Measurements from ENCODE around the gene SH2D3C.

DNA sequence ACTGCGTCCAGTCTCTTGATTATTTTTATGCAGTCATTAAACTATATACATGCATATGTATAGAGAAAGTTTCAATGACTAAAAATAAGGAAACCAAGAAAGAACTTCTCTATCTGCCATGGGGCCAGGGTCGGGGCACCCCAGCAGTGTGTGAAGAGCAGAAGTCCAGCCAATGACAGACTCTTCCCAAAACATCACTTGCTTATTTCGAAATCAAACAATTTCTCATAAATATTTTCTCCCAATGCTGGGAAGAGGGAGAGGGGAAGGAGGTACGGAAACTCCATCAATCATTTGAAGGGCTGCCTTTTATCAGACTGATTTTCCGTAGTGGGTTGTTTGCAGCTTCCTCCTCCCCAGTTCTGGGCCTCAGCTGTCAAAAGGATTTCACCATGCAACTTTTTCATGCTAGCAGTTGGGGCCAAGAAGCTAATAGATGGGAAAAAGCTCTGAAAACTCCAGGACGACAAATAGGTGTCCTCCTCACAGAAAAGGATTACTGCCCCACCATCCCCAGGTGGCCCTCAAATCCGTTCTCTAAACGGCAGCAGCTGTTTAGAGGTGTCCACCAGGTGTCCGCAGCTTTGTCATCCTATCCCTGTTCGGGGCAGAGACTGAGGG lies 23.6 kb upstream of the SH2D3C start:
- TF ChIP-seq, protein P1, sequence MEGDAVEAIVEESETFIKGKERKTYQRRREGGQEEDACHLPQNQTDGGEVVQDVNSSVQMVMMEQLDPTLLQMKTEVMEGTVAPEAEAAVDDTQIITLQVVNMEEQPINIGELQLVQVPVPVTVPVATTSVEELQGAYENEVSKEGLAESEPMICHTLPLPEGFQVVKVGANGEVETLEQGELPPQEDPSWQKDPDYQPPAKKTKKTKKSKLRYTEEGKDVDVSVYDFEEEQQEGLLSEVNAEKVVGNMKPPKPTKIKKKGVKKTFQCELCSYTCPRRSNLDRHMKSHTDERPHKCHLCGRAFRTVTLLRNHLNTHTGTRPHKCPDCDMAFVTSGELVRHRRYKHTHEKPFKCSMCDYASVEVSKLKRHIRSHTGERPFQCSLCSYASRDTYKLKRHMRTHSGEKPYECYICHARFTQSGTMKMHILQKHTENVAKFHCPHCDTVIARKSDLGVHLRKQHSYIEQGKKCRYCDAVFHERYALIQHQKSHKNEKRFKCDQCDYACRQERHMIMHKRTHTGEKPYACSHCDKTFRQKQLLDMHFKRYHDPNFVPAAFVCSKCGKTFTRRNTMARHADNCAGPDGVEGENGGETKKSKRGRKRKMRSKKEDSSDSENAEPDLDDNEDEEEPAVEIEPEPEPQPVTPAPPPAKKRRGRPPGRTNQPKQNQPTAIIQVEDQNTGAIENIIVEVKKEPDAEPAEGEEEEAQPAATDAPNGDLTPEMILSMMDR (IDR thresholded peaks at IDR 0.05; ENCODE audit: insufficient read depth, low read depth, low read length) = peak; percentile 3
- TF ChIP-seq EZH2 (IDR thresholded peaks at IDR 0.05; ENCODE audit: insufficient read depth, low read length) = no peak

Measured in astrocyte (in vitro differentiated cells and primary cell).